Gastrocnemius medialis (tissue), 4 donors: ENCODE results near the gene BEND3.

Experiments
- POLR2A ChIP-seq, 2 donors: fragments of 450-650 bp; IDR thresholded peaks; one replicate each; pipeline ENCODE4 v1.6.1; 2017; ENCODE audit warnings: antibody characterized with exemption in 2 of 2, mild to moderate bottlenecking in 2 of 2, moderate library complexity in 2 of 2
- TF ChIP-seq, protein P1 (sequence below), 5 experiments: fragments of 450-650 bp in 3 of 5; fragments of 200-600 bp in 2 of 5; sonication (generic) in 2 of 5; IDR thresholded peaks in 4 of 5; conservative IDR thresholded peaks in 1 of 5; 1 replicate in 4 of 5; 2 replicates in 1 of 5; pipeline ENCODE4 v1.5.1; 2016 to 2019; ENCODE audit warnings: antibody characterized with exemption in 5 of 5, mild to moderate bottlenecking in 3 of 5, moderate library complexity in 3 of 5

DNA sequence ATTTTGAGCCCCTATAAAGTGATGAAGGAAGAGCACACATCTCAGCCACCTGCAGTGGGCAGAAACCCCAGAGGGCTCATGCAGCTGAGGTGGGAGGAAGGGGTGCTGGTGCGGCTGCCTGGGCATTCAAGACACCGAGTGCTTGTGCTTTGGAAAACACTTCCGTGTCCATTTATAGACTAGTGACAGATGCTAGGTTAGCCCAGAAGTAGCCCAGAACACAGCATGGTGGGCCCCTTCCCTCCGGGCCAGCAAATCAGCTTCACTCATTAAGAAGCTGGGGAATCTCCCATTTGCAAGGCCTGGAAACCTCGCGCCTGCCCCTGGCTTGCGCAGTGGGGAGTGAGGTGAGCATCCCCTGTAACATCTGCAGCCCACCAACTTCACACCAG lies 12.9 kb downstream of the BEND3 start:
- TF ChIP-seq, protein P1, sequence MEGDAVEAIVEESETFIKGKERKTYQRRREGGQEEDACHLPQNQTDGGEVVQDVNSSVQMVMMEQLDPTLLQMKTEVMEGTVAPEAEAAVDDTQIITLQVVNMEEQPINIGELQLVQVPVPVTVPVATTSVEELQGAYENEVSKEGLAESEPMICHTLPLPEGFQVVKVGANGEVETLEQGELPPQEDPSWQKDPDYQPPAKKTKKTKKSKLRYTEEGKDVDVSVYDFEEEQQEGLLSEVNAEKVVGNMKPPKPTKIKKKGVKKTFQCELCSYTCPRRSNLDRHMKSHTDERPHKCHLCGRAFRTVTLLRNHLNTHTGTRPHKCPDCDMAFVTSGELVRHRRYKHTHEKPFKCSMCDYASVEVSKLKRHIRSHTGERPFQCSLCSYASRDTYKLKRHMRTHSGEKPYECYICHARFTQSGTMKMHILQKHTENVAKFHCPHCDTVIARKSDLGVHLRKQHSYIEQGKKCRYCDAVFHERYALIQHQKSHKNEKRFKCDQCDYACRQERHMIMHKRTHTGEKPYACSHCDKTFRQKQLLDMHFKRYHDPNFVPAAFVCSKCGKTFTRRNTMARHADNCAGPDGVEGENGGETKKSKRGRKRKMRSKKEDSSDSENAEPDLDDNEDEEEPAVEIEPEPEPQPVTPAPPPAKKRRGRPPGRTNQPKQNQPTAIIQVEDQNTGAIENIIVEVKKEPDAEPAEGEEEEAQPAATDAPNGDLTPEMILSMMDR (IDR thresholded peaks at IDR 0.05 in 4 of 5, conservative IDR thresholded peaks at IDR 0.05 in 1 of 5), result no peak
- no peak for TF ChIP-seq POLR2A (IDR thresholded peaks at IDR 0.05)
